ENCODE results near the gene ARSI.

ARSI gene

GRCh38 chr5:150305557-150305956 is 2.9 kb upstream of the ARSI start:
- DNase-seq = no peak

GRCh38 chr5:150305095-150305494 is 2.4 kb upstream of the ARSI start:
- no peak for DNase-seq

- DNase-seq = no peak
These were observed 1.9 kb upstream of the ARSI start for GRCh38 chr5:150304481-150305081.

- no peak for DNase-seq
These were observed 1.1 kb upstream of the ARSI start for GRCh38 chr5:150303660-150304386.

- no peak for DNase-seq
These were observed 438 bp upstream of the ARSI start for GRCh38 chr5:150303070-150303615.

GRCh38 chr5:150301901-150302300 is 804 bp downstream of the ARSI start:
- DNase-seq = no peak

GRCh38 chr5:150301170-150301505 is 1.6 kb downstream of the ARSI start:
- no peak for DNase-seq

GRCh38 chr5:150300496-150301169 is 2.1 kb downstream of the ARSI start:
- no peak for DNase-seq

- no peak for DNase-seq
These were observed 3.0 kb downstream of the ARSI start for GRCh38 chr5:150299571-150300327.

GRCh38 chr5:150298701-150299451 is 3.8 kb downstream of the ARSI start:
- DNase-seq = no peak

GRCh38 chr5:150297934-150298595 is 4.6 kb downstream of the ARSI start:
- DNase-seq = no peak

- DNase-seq = no peak
These were observed 5.3 kb downstream of the ARSI start for GRCh38 chr5:150297236-150297890.

GRCh38 chr5:150296496-150296895 is 6.2 kb downstream of the ARSI start:
- DNase-seq = no peak

- DNase-seq = no peak
These were observed 6.8 kb downstream of the ARSI start for GRCh38 chr5:150295741-150296486.

- DNase-seq = no peak
These were observed 7.5 kb downstream of the ARSI start for GRCh38 chr5:150295172-150295634.

GRCh38 chr5:150294551-150295071 is 8.1 kb downstream of the ARSI start:
- DNase-seq = no peak

- no peak for DNase-seq
These were observed 9.4 kb downstream of the ARSI start for GRCh38 chr5:150293091-150293941.

- DNase-seq = no peak
These were observed 11.0 kb downstream of the ARSI start for GRCh38 chr5:150291388-150292385.
